Activated T-cell treated with anti-CD3 and anti-CD28 coated beads, Interleukin-2, amount 50 U/mL, for 72 hours (primary cell): ENCODE measurements around the gene C1orf94. TPM values are rescaled to one million over a fixed set of nuclear protein-coding genes. Genes with fewer than 3 reads are reported as not detected.

Source experiments
- ATAC-seq, 2 donors: fragments of 150-1000 bp; cut with Tn5 transposase; replicated peaks in 1 of 2; 2 replicates each; pipeline ENCODE4 v1.10.0; 2021; ENCODE audit warnings: moderate library complexity in 2 of 2, mild to moderate bottlenecking in 1 of 2
- DNase-seq, 2 donors: peaks; one replicate each; pipeline ENCODE4 v3.0.0; 2021 to 2022; ENCODE audit warnings: mixed read lengths in 1 of 2
- H3K27ac Mint-ChIP-seq: one replicate; pipeline ENCODE4 v1.8.0; 2022; ENCODE audit warnings: mild to moderate bottlenecking, moderate library complexity, mixed read lengths
- H3K27me3 Mint-ChIP-seq: one replicate; pipeline ENCODE4 v1.8.0; 2022; ENCODE audit warnings: low read depth, mixed read lengths
- H3K36me3 Mint-ChIP-seq, 2 donors: one replicate each; pipeline ENCODE4 v1.8.0; 2022; ENCODE audit warnings: mixed read lengths in 2 of 2, mild to moderate bottlenecking in 1 of 2; ENCODE audit not compliant: insufficient read depth in 2 of 2
- H3K4me1 Mint-ChIP-seq: one replicate; pipeline ENCODE4 v1.8.0; 2022; ENCODE audit warnings: low read depth, mixed read lengths
- H3K4me3 Mint-ChIP-seq, 2 donors: one replicate each; pipeline ENCODE4 v1.8.0; 2022; ENCODE audit warnings: mild to moderate bottlenecking in 2 of 2, mixed read lengths in 2 of 2, moderate library complexity in 2 of 2
- H3K9me3 Mint-ChIP-seq, 2 donors: one replicate each; pipeline ENCODE4 v1.8.0; 2022; ENCODE audit warnings: mixed read lengths in 2 of 2
- total RNA-seq, 2 donors: library from RNA; stranded (reverse); gene quantifications; one replicate each; pipeline ENCODE4 v1.2.3, GENCODE V29; 2022

The C1orf94 gene
- total RNA-seq, 2 donors from 2014 or later, result not detected

DNA sequence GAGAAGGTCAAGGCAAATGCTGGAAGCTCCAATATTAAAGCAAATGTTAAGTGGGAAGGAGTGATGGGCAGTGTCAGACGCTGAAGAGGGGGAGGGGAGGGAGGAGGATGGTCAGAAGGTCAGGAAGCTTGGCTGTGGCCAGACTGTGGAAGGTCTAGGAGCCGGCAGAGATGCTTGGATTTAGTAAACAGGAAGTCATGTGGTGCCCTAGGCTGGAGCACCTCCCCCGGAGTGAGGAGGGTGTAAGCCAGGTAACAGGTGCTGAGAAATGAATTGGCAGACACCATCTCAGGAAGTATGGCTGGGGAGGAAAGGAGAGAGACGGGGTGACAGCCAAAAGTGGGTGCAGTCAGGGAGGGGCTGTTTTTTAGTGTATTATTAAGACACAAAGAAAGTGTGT is 29.4 kb upstream of the C1orf94 start:
- H3K27ac Mint-ChIP-seq, result no peak overlapping the region
- DNase-seq (no peak), ATAC-seq (no peak)
- peaks cover 20% of the 10 kb centered on the region for H3K27me3 Mint-ChIP-seq
- no peaks in the 10 kb centered on the region for H3K9me3 Mint-ChIP-seq
- H3K36me3 Mint-ChIP-seq, result no peaks in the 10 kb centered on the region
- no peak overlapping the region for H3K4me3 Mint-ChIP-seq
- H3K4me1 Mint-ChIP-seq, result no peaks in the 10 kb centered on the region

- no peaks in the 10 kb centered on the region for H3K9me3 Mint-ChIP-seq
- no peak overlapping the region for H3K27ac Mint-ChIP-seq
- H3K4me3 Mint-ChIP-seq, result no peak overlapping the region
- peaks cover 23% of the 10 kb centered on the region for H3K27me3 Mint-ChIP-seq
- H3K36me3 Mint-ChIP-seq, result no peaks in the 10 kb centered on the region
- no peaks in the 10 kb centered on the region for H3K4me1 Mint-ChIP-seq
- ATAC-seq (no peak), DNase-seq (no peak)
Observed at GRCh38 chr1:34149501-34149900, 27.2 kb upstream of the C1orf94 start.

- Mint-ChIP-seq H3K4me1 (no peaks in the 10 kb centered on the region), H3K4me3 (no peak overlapping the region), H3K27ac (no peak overlapping the region), H3K27me3 (peaks cover 18% of the 10 kb centered on the region), H3K9me3 (no peaks in the 10 kb centered on the region), H3K36me3 (no peaks in the 10 kb centered on the region)
- no peak for ATAC-seq
- DNase-seq, result no peak
Observed at GRCh38 chr1:34153246-34153645, 23.5 kb upstream of the C1orf94 start.

DNA sequence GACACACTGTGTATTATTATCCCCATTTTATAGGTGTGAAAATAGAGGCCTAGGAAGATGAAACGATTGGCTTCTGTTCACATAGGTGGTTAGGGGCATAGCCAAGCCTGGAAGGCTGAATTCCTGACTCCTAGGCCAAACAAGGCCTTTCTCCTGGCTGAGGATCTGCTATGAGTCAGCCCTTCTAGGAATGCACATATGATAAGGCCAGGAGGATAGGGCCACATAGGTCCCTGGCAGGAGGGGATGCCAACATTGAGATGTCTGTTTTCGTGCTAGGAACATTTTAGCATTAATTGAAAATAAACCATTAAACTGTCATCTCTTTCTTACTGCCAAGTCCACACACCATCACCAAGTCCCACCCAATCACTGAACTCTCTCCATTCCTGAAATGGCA is 20.8 kb upstream of the C1orf94 start:
- H3K27me3 Mint-ChIP-seq, result peaks cover 23% of the 10 kb centered on the region
- no peaks in the 10 kb centered on the region for H3K4me1 Mint-ChIP-seq
- no peaks in the 10 kb centered on the region for H3K36me3 Mint-ChIP-seq
- no peaks in the 10 kb centered on the region for H3K9me3 Mint-ChIP-seq
- DNase-seq (no peak), ATAC-seq (no peak)
- no peak overlapping the region for H3K4me3 Mint-ChIP-seq
- no peak overlapping the region for H3K27ac Mint-ChIP-seq

DNA sequence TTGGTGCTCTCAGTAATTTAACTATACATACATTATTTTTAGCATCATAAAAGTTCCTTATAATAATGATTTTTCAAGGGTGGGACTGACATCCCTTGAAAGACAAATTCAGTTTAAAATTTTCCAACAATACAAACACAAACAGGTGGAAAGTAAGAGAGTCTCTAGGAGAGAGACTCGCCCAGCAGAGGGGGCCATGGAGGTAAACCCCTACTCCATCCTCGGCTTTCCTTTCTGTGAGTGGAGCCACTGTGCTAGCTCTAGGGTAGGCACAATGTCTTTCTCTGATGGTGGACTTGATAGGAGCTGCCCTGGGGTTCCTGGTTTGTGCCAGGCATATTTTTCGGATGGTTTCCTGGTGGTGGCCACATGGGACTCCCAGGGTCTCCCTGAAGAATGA is 20.0 kb upstream of the C1orf94 start:
- Mint-ChIP-seq H3K27ac (no peak overlapping the region), H3K27me3 (peaks cover 32% of the 10 kb centered on the region), H3K4me1 (no peaks in the 10 kb centered on the region), H3K9me3 (no peaks in the 10 kb centered on the region), H3K4me3 (no peak overlapping the region), H3K36me3 (no peaks in the 10 kb centered on the region)
- ATAC-seq, result no peak
- DNase-seq, result no peak

GRCh38 chr1:34162852-34163766 is 13.6 kb upstream of the C1orf94 start:
- Mint-ChIP-seq H3K4me3 (peak overlapping the region; percentile 79 to 91), H3K27me3 (peaks cover 50% of the 10 kb centered on the region), H3K36me3 (peaks cover 2% of the 10 kb centered on the region in 2 donors), H3K4me1 (peaks cover 5% of the 10 kb centered on the region), H3K9me3 (no peaks in the 10 kb centered on the region), H3K27ac (peak overlapping the region; percentile 72)
- DNase-seq, result peak; percentile 54 to 64
- ATAC-seq, result peak; percentile 91

DNA sequence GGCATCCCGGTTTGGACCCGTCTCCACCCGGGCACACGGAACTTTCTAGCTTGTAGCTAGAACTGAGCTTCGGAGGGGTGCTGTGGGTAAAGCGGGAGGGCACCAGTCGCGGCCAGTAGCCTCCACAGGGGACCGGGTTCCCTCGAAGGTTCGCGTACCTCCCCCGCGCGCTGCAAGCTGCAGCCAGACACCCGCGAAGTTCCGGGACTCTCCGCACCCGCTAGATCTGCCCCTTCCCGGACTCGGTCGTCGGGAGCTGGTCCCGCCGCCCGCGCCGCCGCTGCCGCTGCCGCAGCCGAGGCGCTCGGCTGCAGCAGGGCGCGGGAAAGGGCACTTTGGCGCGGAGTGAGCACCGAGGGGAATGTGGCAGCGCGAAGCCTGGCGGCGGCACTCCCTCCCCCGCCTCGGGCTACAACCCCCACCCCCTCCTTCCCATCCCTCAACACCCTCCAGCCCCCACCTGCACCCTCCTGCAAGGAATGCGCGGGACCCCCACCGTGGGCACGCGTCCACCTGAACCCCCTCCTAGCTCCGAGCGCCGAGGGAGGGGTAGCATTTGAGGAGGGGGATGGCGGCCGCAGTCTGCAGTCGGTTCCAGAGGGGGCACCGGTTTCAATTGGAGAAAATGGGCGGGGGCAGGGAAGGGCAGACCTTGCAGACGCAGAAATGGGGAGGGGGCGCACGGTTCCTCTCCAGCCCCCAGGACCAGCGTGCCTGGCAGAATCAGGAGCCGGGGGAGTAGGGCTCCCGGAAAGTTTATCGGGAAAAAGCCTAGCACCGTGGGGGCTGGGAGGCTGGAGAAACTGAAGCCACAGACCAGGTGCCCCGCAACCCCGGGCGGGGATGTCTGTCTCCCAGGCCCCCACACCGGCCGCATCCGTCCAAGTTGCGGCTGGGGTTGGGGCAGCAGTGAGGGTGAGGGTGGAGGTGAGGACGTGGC is 12.6 kb upstream of the C1orf94 start:
- H3K27me3 Mint-ChIP-seq, result peaks cover 48% of the 10 kb centered on the region
- H3K27ac Mint-ChIP-seq, result no peak overlapping the region
- DNase-seq, result peak in 1 of 2 donors; percentile 4
- H3K9me3 Mint-ChIP-seq, result no peaks in the 10 kb centered on the region
- H3K4me3 Mint-ChIP-seq, result peak overlapping the region; percentile 79 to 91
- ATAC-seq, result no peak
- peaks cover 2% of the 10 kb centered on the region in 2 donors for H3K36me3 Mint-ChIP-seq
- peaks cover 5% of the 10 kb centered on the region for H3K4me1 Mint-ChIP-seq

GRCh38 chr1:34164771-34165391 is 11.8 kb upstream of the C1orf94 start, which contains the start of gene CSMD2:
CSMD2 (minus strand) TSS chr1:34165230; CDS start chr1:34165097, 133 bp downstream.
- peaks cover 5% of the 10 kb centered on the region for H3K4me1 Mint-ChIP-seq
- no peaks in the 10 kb centered on the region for H3K9me3 Mint-ChIP-seq
- ATAC-seq, result no peak
- peaks cover 2% of the 10 kb centered on the region in 2 donors for H3K36me3 Mint-ChIP-seq
- H3K27me3 Mint-ChIP-seq, result peaks cover 56% of the 10 kb centered on the region
- no peak for DNase-seq
- no peak within 1 kb of the TSS for H3K27ac Mint-ChIP-seq
- peak within 1 kb of the TSS; percentile 10 to 38 for H3K4me3 Mint-ChIP-seq

- peaks cover 5% of the 10 kb centered on the region for H3K4me1 Mint-ChIP-seq
- DNase-seq, result no peak
- peaks cover 2% of the 10 kb centered on the region in 2 donors for H3K36me3 Mint-ChIP-seq
- peaks cover 62% of the 10 kb centered on the region for H3K27me3 Mint-ChIP-seq
- peak overlapping the region; percentile 10 to 33 for H3K4me3 Mint-ChIP-seq
- no peak for ATAC-seq
- no peak overlapping the region for H3K27ac Mint-ChIP-seq
- H3K9me3 Mint-ChIP-seq, result no peaks in the 10 kb centered on the region
Observed at GRCh38 chr1:34165422-34165921, 11.2 kb upstream of the C1orf94 start.

GRCh38 chr1:34166191-34166624 is 10.5 kb upstream of the C1orf94 start:
- DNase-seq, result no peak
- H3K27ac Mint-ChIP-seq, result no peak overlapping the region
- H3K4me1 Mint-ChIP-seq, result peaks cover 5% of the 10 kb centered on the region
- ATAC-seq, result no peak
- no peaks in the 10 kb centered on the region for H3K9me3 Mint-ChIP-seq
- peaks cover 62% of the 10 kb centered on the region for H3K27me3 Mint-ChIP-seq
- H3K4me3 Mint-ChIP-seq, result no peak overlapping the region
- H3K36me3 Mint-ChIP-seq, result peaks cover 2% of the 10 kb centered on the region in 2 donors

GRCh38 chr1:34166625-34167361 is 9.9 kb upstream of the C1orf94 start:
- H3K4me3 Mint-ChIP-seq, result no peak overlapping the region
- no peaks in the 10 kb centered on the region for H3K9me3 Mint-ChIP-seq
- peaks cover 2% of the 10 kb centered on the region in 2 donors for H3K36me3 Mint-ChIP-seq
- no peak overlapping the region for H3K27ac Mint-ChIP-seq
- ATAC-seq, result no peak
- no peak for DNase-seq
- peaks cover 62% of the 10 kb centered on the region for H3K27me3 Mint-ChIP-seq
- H3K4me1 Mint-ChIP-seq, result peaks cover 5% of the 10 kb centered on the region

- no peak for DNase-seq
- Mint-ChIP-seq H3K27ac (no peak overlapping the region), H3K4me1 (peaks cover 5% of the 10 kb centered on the region), H3K27me3 (peaks cover 57% of the 10 kb centered on the region), H3K9me3 (no peaks in the 10 kb centered on the region), H3K4me3 (no peak overlapping the region), H3K36me3 (peaks cover 2% of the 10 kb centered on the region in 2 donors)
- ATAC-seq, result no peak
Observed at GRCh38 chr1:34167389-34167788, 9.3 kb upstream of the C1orf94 start.
